Stomach (tissue), 4 donors: ENCODE measurements around the gene TMEM208.

Source experiments
- EP300 ChIP-seq: sonication (generic); formaldehyde crosslinking; IDR thresholded peaks from one replicate; pipeline ENCODE4 v1.6.1; 2017; ENCODE audit warnings: antibody characterized with exemption
- POLR2A ChIP-seq, 4 donors: fragments of 450-650 bp; IDR thresholded peaks; one replicate each; pipeline ENCODE4 v1.6.1; 2016; ENCODE audit warnings: antibody characterized with exemption in 4 of 4, control low read depth in 2 of 4, mild to moderate bottlenecking in 1 of 4, moderate library complexity in 1 of 4
- POLR2AphosphoS5 ChIP-seq, 3 donors: sonication (generic); formaldehyde crosslinking; IDR thresholded peaks; one replicate each; pipeline ENCODE4 v1.6.1; 2016; ENCODE audit warnings: antibody characterized with exemption in 3 of 3
- TF ChIP-seq, protein P1 (sequence below), 7 experiments: fragments of 450-650 bp in 4 of 7; fragments of 200-600 bp in 3 of 7; sonication (generic) in 3 of 7; IDR thresholded peaks; one replicate each; pipeline ENCODE4 v1.5.1; 2016 to 2019; ENCODE audit warnings: antibody characterized with exemption in 7 of 7, control low read depth in 2 of 7, mild to moderate bottlenecking in 1 of 7

DNA sequence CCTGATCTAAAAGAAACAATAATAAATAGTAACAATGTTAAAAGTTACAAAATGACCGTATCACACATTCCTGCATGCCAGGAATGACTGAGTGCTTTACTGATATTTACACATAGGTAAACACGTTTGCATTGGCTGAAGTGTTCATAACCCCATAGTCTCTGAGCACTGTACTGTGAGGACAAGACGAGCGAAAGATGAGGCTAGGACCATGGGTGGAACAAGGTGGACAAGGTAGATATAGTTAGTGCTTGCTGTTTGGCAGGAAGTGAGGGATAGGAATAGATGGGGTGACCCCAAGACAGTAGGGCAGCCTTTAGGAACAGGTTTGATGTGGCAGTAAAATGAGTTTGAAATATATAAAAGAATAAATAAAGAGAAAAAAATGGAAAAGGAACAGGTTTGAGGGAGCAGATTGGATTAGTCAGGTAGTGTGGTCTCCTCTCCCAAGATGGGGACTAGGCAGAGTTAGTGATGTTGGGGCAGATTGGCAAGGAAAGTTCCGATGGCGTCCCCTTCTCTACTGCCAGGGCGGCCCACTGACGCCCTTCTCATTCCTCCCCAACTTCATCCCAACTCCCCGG lies 35.4 kb upstream of the TMEM208 start:
- TF ChIP-seq, protein P1, sequence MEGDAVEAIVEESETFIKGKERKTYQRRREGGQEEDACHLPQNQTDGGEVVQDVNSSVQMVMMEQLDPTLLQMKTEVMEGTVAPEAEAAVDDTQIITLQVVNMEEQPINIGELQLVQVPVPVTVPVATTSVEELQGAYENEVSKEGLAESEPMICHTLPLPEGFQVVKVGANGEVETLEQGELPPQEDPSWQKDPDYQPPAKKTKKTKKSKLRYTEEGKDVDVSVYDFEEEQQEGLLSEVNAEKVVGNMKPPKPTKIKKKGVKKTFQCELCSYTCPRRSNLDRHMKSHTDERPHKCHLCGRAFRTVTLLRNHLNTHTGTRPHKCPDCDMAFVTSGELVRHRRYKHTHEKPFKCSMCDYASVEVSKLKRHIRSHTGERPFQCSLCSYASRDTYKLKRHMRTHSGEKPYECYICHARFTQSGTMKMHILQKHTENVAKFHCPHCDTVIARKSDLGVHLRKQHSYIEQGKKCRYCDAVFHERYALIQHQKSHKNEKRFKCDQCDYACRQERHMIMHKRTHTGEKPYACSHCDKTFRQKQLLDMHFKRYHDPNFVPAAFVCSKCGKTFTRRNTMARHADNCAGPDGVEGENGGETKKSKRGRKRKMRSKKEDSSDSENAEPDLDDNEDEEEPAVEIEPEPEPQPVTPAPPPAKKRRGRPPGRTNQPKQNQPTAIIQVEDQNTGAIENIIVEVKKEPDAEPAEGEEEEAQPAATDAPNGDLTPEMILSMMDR (IDR thresholded peaks at IDR 0.05), result no peak
- TF ChIP-seq POLR2A (IDR thresholded peaks at IDR 0.05), result no peak
- no peak for TF ChIP-seq EP300
- TF ChIP-seq POLR2AphosphoS5 (IDR thresholded peaks at IDR 0.05), result no peak
